ENCODE measurements around the gene MACROH2A1.
A peak's percentile ranks its signal among the peaks of the same experiment; 100 is the strongest.

The MACROH2A1 gene

DNA sequence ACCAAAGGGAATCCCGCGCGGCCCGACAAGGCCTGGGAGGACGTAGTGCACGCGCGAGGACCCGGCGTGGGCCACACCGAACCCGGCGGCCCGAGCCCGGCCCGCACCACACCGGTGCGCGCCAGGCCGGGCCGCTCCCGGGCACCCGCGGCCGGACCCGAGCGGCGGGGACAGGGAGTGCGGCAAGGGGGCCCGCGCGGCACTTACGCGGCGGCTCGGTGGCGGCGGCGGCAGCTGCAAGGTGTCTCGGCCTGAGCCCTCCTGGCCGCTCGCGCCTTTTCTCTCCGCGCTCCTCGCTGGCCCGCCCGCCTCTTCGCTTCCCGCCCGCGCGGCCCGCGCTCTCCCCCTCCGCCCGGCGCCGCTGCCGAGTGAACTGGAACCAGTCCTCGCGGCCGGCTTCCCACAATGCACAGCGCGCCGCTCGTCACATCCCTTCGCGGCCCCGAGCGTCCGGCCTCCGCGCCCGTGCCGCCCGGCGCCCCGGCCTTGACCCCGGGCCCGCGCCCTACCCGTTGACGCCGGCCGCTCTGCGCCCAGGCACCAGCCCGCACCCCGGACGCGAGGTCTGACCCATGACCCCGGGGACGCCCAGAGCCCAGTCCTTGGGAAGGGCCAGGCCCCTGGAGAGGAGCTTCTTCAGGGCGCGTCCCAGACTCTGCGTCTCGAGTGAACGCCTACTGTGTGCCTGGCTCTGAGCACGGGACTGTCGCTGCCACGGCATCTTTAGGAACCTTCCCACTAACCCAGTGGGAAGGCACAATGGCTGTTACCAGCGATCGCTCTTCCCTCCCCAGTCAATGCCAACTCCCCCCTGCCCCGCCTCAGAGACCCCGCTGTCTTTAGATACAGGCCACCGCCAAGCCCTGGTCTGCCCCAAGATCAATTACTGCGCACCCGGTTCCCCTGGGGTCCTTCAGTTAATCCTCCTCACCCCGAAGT is at the start of gene MACROH2A1:
TSS of gene MACROH2A1 (minus strand) at position 377 of the 939 bp plus-strand sequence. CDS start 10,138 bp downstream, outside the sequence.
- DNase-seq: peak; percentile 10

DNA sequence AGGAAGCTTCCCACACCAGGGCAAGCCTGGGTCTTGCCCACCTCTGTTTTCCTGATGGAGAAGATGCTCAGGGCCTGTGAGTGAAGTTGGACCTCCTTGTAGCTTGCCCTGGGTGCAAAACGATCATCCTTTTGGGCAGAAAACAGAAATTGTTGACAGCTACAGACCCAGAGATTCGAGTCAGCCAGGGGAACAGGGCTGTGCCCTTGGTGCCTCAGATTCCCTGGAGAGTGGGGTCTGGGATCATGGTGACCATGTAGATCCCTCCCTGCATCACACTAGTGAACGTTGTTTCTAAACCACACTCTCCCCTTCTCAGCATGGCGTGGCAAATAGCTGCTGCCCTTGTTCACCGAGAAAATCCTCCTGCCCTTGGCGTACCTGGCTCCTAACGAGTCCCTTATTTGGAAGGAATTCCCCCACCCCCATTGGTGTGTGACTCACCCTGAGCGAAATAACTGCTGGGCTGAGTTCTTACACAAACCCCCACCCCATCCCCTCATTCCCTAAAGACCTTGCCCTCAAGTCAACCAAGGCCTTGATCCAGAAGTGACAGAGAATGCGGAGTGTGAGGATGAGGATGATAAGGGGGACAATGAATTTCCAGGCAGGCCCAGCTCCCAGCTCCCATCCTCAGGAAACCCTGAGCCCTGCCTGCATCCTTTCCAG is 49.2 kb upstream of the MACROH2A1 start:
- no peak for DNase-seq

DNA sequence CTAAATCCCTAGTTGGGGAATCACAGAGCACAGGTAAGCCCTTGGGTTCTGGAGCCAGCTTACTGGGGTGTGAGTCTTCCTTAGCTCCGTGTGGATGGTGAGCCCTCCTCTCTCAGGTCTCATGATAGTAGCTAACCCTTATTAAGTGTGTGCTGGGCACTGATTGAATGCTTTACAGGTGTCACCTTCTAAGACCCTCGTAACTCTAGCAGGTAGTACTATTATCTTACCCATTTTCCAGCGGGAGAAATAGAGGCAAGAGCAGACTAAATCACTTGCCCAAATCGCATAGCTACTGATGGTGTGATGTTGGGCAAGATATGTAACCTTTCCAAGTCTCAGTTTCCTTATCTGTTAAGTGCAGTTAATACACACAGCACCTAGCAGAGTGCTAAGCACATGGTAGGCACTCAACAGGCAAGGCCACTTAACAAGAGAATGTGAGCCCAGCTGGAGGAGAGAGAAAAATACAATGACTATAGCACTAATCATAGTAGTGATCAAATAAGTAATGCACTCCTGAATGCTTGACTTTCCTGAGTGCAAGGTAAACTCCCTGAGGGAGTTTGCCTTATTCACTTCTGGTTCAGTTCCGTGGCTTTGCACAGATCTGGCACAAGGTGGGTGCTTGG is 48.4 kb upstream of the MACROH2A1 start, which contains the start of gene DCANP1:
TSS of gene DCANP1 (minus strand) at position 51 of the 632 bp plus-strand sequence. CDS start 240 bp downstream, outside the sequence.
- DNase-seq: no peak

DNA sequence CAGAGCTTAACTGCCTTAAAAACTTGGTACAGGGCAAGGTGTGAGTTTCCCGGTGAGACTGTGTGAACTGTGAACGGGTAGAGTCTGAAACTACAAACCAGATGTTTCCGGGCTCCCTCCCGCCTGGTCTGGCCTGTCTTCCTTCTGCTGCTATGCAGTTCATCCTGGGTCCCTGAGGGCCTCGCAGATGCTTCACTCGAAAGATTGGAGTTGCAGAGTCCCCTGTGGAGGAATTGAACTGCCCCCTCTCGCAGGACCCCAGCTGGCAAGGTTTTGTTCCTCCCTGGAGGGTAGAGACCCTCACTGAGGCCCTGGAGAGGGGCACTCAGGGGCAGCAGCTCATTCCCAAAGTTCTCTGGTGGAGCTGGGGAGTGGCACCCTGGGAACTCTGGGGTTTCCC is 47.6 kb upstream of the MACROH2A1 start:
- DNase-seq: no peak

DNA sequence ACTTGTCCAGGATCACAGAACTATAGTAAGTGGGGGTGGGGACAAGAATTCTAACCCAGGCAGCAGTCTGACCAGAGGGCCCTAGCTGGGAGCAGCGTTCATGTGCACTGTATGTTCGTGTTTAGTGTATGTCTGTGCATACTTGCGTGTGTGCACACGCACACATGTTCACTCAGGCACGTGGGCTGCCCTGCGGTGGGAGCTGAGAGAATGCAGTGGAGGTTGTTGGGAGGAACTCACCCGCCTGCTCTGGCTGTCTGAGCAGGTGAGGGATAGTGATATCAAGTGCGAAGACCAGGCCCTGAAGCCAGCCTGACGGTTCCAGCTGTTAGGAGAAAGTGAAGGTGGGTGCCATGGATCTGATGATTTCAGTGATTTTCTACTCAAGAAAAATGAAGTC is 47.2 kb upstream of the MACROH2A1 start:
- DNase-seq: no peak

DNA sequence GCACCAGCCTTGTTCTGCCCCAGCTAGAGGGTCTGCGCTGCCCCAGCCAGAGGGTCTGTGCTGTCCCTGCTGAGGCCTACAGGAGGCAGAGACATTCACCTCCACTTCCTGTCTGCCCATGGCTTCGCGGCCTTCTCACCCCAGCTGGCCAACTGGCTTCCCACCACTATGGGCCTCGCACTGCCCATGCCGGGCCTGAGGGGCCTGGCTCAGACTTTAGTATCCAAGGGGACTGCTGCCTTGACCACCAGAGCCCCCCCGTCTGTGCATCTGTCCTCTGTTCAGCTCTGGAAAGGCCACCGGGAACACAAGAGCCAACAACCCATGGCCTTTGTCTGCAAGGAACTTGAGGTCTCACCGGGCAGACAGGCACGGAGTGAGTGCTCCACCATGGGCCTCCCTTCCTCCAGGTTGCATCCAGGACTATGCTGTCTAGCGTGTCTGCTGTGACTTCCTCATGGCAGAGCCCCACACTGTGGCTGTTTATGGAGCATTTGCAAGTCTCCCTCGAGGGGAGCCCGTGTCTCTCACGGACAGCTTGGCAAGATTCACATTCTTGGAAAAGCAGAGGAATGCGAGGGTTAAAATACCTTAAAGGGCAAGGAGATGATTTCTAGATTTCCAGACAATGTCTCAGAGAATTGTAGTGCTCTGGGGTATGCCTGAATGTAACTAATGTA is 46.4 kb upstream of the MACROH2A1 start:
- DNase-seq: no peak

DNA sequence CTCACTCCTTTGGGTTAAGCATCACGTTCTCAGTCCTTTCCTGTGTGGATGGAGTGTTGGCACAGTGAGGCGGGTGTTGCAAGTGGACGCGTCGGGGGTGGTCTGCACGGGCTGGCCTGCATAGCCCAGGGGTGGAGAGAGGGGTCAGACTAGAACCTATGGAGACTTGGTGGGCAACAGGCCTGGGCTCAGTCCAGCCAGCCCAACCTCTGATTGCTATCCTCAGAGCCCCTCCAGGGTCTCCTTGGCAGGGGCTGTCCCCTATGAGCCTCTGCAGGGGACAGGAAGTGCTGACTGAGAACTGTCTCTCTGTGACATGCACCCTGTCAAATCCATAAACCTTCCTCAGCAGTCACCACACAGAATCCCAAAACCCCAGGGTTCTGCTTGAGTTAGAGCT is 45.9 kb upstream of the MACROH2A1 start:
- DNase-seq: no peak

DNA sequence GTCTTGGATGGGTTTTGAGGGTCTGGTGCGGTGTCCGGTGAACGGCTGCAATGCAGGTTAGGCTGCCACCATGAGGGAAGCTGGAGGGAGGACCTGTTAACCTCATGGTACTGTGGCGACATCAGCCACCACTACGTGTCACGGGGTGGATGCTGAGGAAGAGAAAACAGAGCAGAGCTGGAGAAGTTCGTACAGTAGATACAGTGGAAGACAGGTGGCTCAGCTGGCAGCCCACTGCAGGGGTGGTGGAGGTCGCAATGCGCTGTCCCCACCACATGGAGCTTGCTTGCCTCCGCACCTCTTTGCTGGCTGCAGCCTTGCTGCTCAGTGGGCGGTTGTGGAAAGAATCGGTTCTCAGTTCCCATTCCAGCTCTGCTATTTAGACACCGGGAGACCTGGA is 45.3 kb upstream of the MACROH2A1 start:
- no peak for DNase-seq

DNA sequence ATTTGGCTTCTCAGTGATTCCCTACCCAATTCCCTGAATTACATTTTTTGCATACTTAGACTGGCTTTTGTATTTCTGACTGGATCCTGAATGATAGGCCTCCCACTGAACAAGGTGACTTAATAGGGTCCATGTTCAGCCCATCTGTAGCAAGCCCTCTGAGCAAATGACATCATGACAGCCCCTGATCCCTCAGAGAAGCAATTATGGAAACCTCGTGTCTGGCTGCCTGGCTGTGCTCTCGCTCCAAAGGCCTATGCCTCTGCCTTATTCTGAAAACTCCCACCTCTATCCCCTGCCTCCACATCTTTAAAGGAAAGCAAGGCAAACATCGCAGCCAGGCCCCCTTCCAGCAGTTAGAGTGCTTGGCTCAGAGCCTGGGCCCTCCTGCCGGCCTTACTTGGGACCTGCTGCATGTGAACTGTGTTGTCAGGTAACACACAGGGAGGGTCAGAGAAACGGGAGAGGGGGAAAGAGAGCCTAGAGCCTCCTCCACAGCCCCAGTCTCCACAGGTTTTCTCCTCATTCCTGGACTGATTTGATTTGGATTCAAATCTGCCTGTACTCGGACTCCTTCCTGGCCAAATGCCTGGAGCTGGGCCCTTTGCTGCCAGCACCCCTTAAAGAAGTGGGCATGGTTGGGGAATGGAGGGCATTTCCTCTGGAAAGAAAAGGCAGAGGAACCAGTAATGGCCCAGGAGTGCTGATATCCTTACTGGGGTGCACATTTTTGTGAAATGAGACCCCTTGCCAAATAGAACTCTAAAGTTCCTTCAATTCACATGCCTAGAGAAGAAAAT is 44.3 kb upstream of the MACROH2A1 start:
- no peak for DNase-seq

DNA sequence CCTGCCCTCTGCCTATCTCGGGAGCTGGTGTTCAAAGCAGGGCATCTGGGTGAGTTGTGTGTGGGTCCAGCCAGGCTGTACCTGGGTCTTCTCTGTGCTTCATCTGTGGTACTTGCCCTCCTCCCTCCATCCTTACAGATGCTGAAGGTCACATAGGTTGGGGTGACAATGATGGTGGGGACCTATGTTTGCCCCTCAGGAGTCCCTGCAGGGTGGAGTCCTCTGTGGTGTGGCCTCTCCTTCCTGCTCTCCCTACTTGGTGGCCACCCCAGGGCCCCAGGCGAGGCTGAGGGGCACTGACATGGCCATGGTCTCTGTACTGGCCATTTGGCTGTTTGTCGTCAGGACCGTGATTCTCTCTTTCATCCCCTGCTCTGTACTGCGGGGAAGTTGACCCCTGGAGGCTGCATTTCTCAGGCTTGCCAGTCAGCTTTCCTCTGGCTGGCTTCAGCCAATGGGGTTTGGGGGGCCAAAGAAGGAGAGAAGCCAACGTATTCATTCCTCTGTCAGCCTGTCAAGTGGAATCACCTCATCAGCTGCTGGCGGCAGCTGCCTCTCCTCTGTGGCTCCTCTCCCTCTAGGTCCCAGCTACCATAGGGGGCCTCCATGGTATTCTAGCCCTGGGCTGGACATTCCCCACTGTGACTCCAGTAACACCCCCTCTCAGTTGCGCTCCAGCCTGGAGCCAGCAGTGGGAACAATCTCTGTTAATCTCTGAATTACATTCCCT is 43.6 kb upstream of the MACROH2A1 start:
- no peak for DNase-seq

DNA sequence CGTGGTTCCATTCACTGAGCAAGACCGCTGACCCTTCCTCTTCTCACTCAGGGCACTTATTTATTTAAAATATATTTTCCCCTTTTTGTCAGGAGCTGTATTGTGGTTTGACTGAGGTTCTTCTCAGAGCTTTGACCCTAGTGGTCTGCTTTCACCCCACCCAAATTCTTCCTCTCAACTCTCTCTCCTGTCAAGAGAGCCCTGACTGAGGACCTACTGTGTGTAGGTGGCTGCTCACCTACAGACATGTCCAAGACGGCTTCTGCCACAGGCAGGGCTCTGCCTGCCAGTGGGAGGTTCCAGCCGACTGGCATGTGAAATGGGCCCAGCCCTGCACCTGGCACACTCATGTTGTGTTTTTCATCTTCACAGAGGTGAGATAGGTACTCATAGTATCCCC is 42.9 kb upstream of the MACROH2A1 start:
- DNase-seq: no peak

DNA sequence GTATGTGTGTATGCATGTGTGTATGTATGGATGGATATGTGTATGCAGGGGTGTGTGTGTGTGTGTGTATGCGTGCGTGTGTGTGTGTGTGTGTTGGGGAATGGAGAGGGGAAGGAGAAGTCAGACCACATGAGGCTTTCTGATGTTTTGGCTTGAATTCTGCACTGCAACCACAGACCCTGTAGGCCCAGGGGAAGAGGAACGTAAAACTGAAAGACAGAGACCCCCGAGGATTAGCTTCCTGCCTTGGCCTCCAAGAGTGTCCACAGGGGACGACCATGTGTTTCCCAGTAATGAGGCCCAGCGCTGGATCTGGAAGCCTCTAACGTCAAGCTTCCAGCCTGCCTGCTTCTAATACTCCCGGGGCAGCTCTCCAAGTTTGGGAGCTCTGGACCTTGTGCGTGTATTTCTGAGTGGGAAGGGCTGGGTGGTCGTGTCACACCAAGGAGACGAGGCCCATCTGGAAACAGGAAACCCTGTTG is 42.4 kb upstream of the MACROH2A1 start:
- no peak for DNase-seq

DNA sequence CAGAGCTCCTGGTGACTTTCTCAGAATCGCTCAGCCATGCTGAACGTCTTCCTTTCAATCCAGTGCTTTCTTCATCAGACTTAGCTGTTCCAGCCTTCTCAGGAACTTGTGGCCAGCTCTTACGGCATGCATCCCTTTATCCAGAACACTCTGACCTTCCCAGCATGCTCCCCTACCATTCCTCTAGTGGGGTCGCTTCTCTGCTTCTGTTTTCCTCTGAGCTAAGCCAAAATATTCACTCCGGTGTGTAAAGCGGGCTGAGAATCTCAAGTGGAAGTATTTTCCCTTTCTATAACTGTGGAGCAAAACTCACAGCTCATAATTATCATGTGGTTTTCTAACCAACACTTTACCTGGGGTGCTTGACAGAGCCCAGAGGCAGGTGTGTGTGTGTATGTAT is 41.9 kb upstream of the MACROH2A1 start:
- DNase-seq: no peak

DNA sequence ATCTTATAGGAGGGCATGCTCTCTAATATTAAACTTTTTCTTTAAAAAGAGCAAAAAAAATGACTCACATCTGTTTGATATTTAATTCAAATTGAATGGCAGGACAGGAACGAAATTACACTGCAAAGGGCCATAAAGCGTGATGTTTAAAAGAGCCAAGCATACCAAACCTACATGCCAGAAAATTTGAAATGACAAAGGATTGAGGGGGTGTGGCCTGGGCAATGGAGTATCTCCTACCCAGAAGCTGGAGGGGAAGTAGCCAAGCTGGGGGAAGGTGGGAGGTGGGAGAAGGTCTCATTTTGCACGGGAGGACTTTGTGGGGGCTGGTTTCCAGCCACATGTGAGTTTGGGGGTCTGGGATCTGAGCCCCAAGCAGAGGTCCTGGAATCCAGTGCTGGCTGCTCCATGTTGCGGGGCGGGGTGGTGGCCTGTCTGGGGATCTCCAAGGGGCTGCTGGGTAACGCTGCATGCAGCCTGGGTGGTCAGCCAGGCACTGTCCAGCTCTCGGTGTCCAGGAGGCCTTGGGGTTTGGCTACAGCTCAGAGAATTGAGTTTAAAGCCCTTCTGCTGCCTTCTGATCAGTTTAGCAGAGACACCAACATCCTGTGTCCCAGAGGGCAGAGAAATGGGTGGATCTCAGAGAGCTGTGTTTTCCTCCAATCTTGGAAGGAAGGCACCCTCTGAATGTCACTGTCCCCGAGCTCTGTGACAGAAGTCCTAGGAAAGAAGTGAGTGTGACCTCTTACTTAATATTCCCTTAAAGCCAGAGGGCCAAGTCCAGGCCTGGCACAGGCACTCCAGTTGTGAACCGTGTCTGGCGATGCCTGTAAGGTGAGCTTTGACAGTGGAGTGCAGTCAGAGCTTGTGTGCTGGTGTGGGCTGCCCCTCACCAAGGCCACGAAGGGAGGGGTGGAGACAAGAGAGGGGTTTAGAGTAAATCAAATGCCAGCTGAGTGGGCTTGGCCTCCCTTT is 40.5 kb upstream of the MACROH2A1 start:
- no peak for DNase-seq

DNA sequence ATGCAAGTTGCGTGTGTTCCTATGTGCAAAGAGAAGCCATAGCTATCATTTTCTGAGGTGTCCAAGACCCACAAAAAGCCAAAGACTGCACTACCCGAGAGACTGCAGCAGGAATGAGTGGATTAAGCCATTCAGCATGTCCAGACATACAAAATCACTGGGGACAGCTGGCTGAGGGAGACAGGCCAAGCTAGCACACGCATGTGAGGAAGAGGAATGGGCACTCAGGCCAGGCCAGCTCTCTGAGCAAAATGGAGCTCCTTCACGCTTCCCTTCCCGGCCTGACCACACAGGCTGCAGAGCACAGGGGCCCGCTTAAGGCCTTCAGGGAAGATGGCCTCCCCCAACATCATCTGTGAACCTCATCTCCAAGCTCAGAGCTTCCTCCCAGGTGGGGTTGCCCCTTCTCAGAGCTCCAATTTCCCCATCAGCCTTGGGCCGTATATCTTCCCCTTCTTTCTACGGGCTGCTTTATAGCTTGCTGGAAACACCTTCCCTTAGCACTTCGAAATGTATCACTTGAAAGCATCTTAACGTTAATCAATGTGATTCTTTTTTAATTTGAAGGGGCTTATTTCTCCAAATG is 39.7 kb upstream of the MACROH2A1 start:
- no peak for DNase-seq

DNA sequence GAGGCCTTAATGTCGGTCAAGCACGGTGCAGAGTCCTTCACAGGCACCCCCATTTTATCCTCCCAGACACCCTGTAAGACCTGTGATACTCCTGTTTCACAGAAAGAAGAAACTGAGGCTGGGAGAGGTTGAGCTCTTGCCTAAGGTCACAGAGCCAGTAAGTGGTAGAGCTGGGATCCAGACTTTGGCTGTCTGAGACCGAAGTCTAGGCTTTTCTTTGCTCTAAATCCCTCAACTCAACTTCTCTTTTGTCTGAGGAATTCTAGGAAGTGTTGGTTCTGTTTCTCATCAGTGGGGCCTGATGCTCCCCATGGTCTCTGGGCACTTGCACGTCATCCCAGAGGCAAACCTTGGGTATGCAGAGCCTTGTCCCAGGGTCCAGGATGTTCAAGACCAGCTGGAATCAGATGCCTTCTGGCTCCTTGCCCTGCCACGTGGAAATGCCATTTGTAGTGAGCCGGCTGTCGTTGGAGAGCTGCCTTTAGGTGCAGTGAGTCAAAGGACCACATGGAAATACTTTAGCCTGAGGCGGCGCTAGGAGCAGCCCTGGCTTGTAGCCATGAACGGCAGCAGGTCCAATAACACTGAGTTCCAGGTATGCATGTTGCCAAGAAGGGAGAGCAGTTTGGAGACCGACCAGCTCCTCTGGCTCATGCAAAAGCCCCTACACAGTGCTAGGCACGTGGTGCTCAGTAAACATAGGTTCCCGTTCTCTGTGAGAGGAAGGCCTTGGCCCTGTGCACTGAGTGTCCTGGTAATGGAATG is 38.9 kb upstream of the MACROH2A1 start:
- DNase-seq: no peak

DNA sequence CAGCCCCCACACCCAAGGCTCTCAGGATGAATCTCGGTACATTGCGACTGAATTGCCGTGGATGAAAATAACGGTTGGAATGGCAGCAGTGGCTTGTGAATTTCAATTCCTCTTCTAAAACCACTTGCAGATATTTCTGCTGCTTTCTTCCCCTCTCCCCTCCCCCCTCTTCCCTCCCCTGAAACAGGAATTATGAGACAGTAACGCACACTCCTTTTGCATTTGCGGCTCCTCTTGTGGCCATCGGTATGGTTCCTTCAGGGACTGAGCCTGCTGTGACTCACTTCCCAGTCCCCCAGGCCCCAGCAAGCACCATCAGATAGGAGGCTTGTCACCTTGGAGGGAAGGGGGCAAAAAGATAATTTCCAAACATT is 38.4 kb upstream of the MACROH2A1 start:
- no peak for DNase-seq

DNA sequence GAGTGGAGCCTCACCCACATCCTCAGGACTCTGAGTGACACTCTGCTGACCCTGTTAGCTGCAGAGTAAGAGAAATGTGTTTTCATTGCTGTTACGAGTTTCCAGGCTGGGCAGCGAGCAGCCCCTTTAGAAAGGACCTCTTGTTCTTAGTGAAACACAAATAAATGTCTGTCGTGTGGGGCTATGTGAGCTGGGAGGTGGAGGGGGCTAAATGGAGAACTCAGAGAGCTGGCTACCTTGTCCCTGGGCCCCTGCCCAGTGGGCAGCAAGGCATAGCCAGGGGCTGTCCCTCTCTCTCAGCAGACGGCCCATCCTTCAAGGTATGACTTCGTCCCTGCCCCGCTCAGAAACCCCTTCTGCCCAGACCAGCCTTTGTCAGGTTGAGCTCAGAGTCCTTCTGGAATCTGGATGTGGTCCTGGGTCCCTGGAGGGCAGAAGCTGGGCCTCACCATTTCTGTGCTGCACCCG is 38.0 kb upstream of the MACROH2A1 start:
- no peak for DNase-seq
